ENCODE data around the gene NF2.
A peak's percentile ranks its signal among the peaks of the same experiment; 100 is the strongest.

Gene NF2

GRCh38 chr22:29704528-29705285 lies 101.3 kb downstream of the NF2 start:
- H3K4me3 ChIP-seq (ENCODE audit: control insufficient read depth, low read depth, low read length), result no peak overlapping the region
- TF ChIP-seq CTCF (conservative IDR thresholded peaks at IDR 0.05; ENCODE audit: control insufficient read depth, insufficient read depth, low read depth, low read length), result no peak
- peak; percentile 30 for DNase-seq (ENCODE audit: low read depth)

DNA sequence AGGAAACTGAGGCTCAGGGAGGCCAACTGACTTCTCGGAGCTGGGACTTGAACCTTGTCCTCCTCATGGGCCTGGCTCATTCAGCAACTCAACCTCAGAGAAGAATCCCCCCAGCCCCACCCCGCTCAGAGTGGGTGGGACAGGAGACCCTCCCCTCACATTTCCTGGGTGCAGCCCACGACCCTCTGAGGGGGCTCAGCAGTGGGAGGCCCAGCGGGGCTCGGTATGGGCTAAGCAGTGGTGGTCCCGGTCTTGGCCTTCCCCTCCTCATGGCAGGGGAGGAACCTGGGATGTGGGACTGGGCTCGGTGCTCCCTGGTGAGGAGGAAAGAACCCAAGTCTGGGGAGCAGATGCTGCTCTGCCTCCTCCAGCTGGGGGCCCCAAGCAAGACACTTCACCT lies 102.2 kb downstream of the NF2 start:
- TF ChIP-seq CTCF (conservative IDR thresholded peaks at IDR 0.05; ENCODE audit: control insufficient read depth, insufficient read depth, low read depth, low read length), result no peak
- no peak overlapping the region for H3K4me3 ChIP-seq (ENCODE audit: control insufficient read depth, low read depth, low read length)
- no peak for DNase-seq (ENCODE audit: low read depth)

DNA sequence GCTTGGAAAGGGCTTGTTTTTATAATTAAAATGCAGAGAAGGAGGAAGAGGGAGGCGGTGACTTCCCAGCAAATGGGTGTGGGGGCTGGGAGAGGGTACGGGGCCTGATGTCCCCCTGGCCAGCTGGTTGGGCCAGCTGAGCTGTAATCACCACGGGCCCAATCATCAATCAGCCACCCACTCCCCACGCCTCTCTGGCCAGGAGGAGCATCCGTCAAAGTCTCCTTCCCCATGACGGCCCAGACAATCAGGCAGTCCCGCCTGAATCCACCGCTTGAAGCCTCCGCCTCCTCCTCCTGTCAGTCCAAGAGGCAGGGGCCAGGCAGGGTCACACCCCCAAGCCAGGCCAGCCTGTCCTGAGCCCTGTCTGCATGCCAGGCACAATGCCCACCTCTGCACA lies 103.1 kb downstream of the NF2 start:
- no peak for TF ChIP-seq CTCF (conservative IDR thresholded peaks at IDR 0.05; ENCODE audit: control insufficient read depth, insufficient read depth, low read depth, low read length)
- no peak for DNase-seq (ENCODE audit: low read depth)
- H3K4me3 ChIP-seq (ENCODE audit: control insufficient read depth, low read depth, low read length), result no peak overlapping the region

GRCh38 chr22:29707010-29707409 lies 103.6 kb downstream of the NF2 start:
- H3K4me3 ChIP-seq (ENCODE audit: control insufficient read depth, low read depth, low read length), result no peak overlapping the region
- TF ChIP-seq CTCF (conservative IDR thresholded peaks at IDR 0.05; ENCODE audit: control insufficient read depth, insufficient read depth, low read depth, low read length), result no peak
- no peak for DNase-seq (ENCODE audit: low read depth)

GRCh38 chr22:29707471-29707870 lies 104.0 kb downstream of the NF2 start:
- DNase-seq (ENCODE audit: low read depth), result no peak
- TF ChIP-seq CTCF (conservative IDR thresholded peaks at IDR 0.05; ENCODE audit: control insufficient read depth, insufficient read depth, low read depth, low read length), result no peak
- no peak overlapping the region for H3K4me3 ChIP-seq (ENCODE audit: control insufficient read depth, low read depth, low read length)

GRCh38 chr22:29710193-29710592 lies 106.8 kb downstream of the NF2 start:
- no peak for TF ChIP-seq CTCF (conservative IDR thresholded peaks at IDR 0.05; ENCODE audit: control insufficient read depth, insufficient read depth, low read depth, low read length)
- DNase-seq (ENCODE audit: low read depth), result no peak
- H3K4me3 ChIP-seq (ENCODE audit: control insufficient read depth, low read depth, low read length), result no peak overlapping the region
